ENCODE data around the gene TMEM232.

Gene TMEM232

GRCh38 chr5:110506378-110506777 lies 220.1 kb downstream of the TMEM232 start:
- H3K18ac ChIP-seq (ENCODE audit: low read length) = no peak overlapping the region
- H3K4ac ChIP-seq (ENCODE audit: low read length) = no peak overlapping the region
- no peak overlapping the region for H3K4me3 ChIP-seq (ENCODE audit: low read length in 2 of 2)

GRCh38 chr5:110496276-110496675 lies 230.2 kb downstream of the TMEM232 start:
- no CpG with 5 or more reads among the region's 4 CpGs for WGBS, 2 donors (ENCODE audit: extremely low coverage in 2 of 2, insufficient read length in 2 of 2, insufficient replicate concordance in 1 of 2)
- Histone ChIP-seq H3K4ac (ENCODE audit: low read length) (no peak overlapping the region), H3K23ac (ENCODE audit: low read depth, low read length, poor library complexity) (no peak overlapping the region), H4K8ac (ENCODE audit: low read depth, low read length) (no peak overlapping the region), H2BK120ac (ENCODE audit: low read depth, low read length) (no peak overlapping the region), H3K4me2 (ENCODE audit: insufficient read depth, low read length, poor library complexity, severe bottlenecking) (no peak overlapping the region), H3K27me3 (ENCODE audit: control insufficient read depth in 3 of 3, insufficient read depth in 3 of 3, low read depth in 1 of 3, low read length in 3 of 3) (no peaks in the 10 kb centered on the region), H2AFZ (ENCODE audit: low read length) (no peak overlapping the region), H3K36me3 (replicated peaks in 1 of 2; ENCODE audit: control insufficient read depth in 2 of 2, insufficient read depth in 2 of 2, low read length in 2 of 2) (no peaks in the 10 kb centered on the region), H3K14ac (ENCODE audit: low read length) (no peak overlapping the region), H3K4me3 (ENCODE audit: low read length in 2 of 2) (no peak overlapping the region), H3K27ac (replicated peaks; ENCODE audit: low read length) (no peak overlapping the region), H2BK15ac (ENCODE audit: low read length) (no peak overlapping the region), H2BK5ac (ENCODE audit: low read length) (no peak overlapping the region), H3K9ac (ENCODE audit: low read depth, low read length, poor library complexity) (no peak overlapping the region), H4K91ac (ENCODE audit: low read depth, low read length, poor library complexity) (no peak overlapping the region), H2BK12ac (ENCODE audit: low read length) (no peak overlapping the region), H3K79me1 (ENCODE audit: low read depth, low read length) (no peaks in the 10 kb centered on the region), H2AK5ac (ENCODE audit: low read depth, low read length) (no peak overlapping the region), H3K18ac (ENCODE audit: low read length) (no peak overlapping the region), H3K9me3 (replicated peaks in 1 of 2; ENCODE audit: control insufficient read depth in 2 of 2, insufficient read depth in 1 of 2, low read depth in 1 of 2, low read length in 2 of 2) (no peaks in the 10 kb centered on the region), H3K4me1 (ENCODE audit: control insufficient read depth in 2 of 2, insufficient read depth in 1 of 2, low read depth in 1 of 2, low read length in 2 of 2) (peaks cover 0 to 4% of the 10 kb centered on the region in 2 donors)
- DNase-seq (ENCODE audit: low spot score) = no peak

More at GRCh38 chr5:110506378-110506777, 220.1 kb downstream of the TMEM232 start:
- Histone ChIP-seq H3K9me3 (replicated peaks in 1 of 2; ENCODE audit: control insufficient read depth in 2 of 2, insufficient read depth in 1 of 2, low read depth in 1 of 2, low read length in 2 of 2) (no peaks in the 10 kb centered on the region), H2BK120ac (ENCODE audit: low read depth, low read length) (no peak overlapping the region), H3K36me3 (replicated peaks in 1 of 2; ENCODE audit: control insufficient read depth in 2 of 2, insufficient read depth in 2 of 2, low read length in 2 of 2) (no peaks in the 10 kb centered on the region), H3K4me1 (ENCODE audit: control insufficient read depth in 2 of 2, insufficient read depth in 1 of 2, low read depth in 1 of 2, low read length in 2 of 2) (peaks cover 0 to 1% of the 10 kb centered on the region in 2 donors), H3K23ac (ENCODE audit: low read depth, low read length, poor library complexity) (no peak overlapping the region), H2BK5ac (ENCODE audit: low read length) (no peak overlapping the region), H3K4me2 (ENCODE audit: insufficient read depth, low read length, poor library complexity, severe bottlenecking) (no peak overlapping the region), H3K27ac (replicated peaks; ENCODE audit: low read length) (no peak overlapping the region), H2AFZ (ENCODE audit: low read length) (no peak overlapping the region), H2BK15ac (ENCODE audit: low read length) (no peak overlapping the region), H3K27me3 (ENCODE audit: control insufficient read depth in 3 of 3, insufficient read depth in 3 of 3, low read depth in 1 of 3, low read length in 3 of 3) (no peaks in the 10 kb centered on the region), H4K91ac (ENCODE audit: low read depth, low read length, poor library complexity) (no peak overlapping the region), H2AK5ac (ENCODE audit: low read depth, low read length) (no peak overlapping the region), H3K9ac (ENCODE audit: low read depth, low read length, poor library complexity) (no peak overlapping the region), H3K14ac (ENCODE audit: low read length) (no peak overlapping the region), H2BK12ac (ENCODE audit: low read length) (no peak overlapping the region), H4K8ac (ENCODE audit: low read depth, low read length) (no peak overlapping the region), H3K79me1 (ENCODE audit: low read depth, low read length) (no peaks in the 10 kb centered on the region)
- DNase-seq (ENCODE audit: low spot score) = no peak

GRCh38 chr5:110492446-110492845 lies 234.0 kb downstream of the TMEM232 start:
- Histone ChIP-seq H2AK5ac (ENCODE audit: low read depth, low read length) (no peak overlapping the region), H3K4me2 (ENCODE audit: insufficient read depth, low read length, poor library complexity, severe bottlenecking) (no peak overlapping the region), H3K79me1 (ENCODE audit: low read depth, low read length) (no peaks in the 10 kb centered on the region), H3K18ac (ENCODE audit: low read length) (no peak overlapping the region), H2BK12ac (ENCODE audit: low read length) (no peak overlapping the region), H3K27ac (replicated peaks; ENCODE audit: low read length) (no peak overlapping the region), H2BK120ac (ENCODE audit: low read depth, low read length) (no peak overlapping the region), H4K8ac (ENCODE audit: low read depth, low read length) (no peak overlapping the region), H3K4ac (ENCODE audit: low read length) (no peak overlapping the region), H3K9ac (ENCODE audit: low read depth, low read length, poor library complexity) (no peak overlapping the region), H3K14ac (ENCODE audit: low read length) (no peak overlapping the region), H4K91ac (ENCODE audit: low read depth, low read length, poor library complexity) (no peak overlapping the region), H2AFZ (ENCODE audit: low read length) (no peak overlapping the region), H3K4me1 (ENCODE audit: control insufficient read depth in 2 of 2, insufficient read depth in 1 of 2, low read depth in 1 of 2, low read length in 2 of 2) (no peaks in the 10 kb centered on the region), H3K9me3 (replicated peaks in 1 of 2; ENCODE audit: control insufficient read depth in 2 of 2, insufficient read depth in 1 of 2, low read depth in 1 of 2, low read length in 2 of 2) (no peaks in the 10 kb centered on the region), H3K4me3 (ENCODE audit: low read length in 2 of 2) (no peak overlapping the region), H3K27me3 (ENCODE audit: control insufficient read depth in 3 of 3, insufficient read depth in 3 of 3, low read depth in 1 of 3, low read length in 3 of 3) (no peaks in the 10 kb centered on the region), H2BK15ac (ENCODE audit: low read length) (no peak overlapping the region), H3K23ac (ENCODE audit: low read depth, low read length, poor library complexity) (no peak overlapping the region), H3K36me3 (replicated peaks in 1 of 2; ENCODE audit: control insufficient read depth in 2 of 2, insufficient read depth in 2 of 2, low read length in 2 of 2) (no peaks in the 10 kb centered on the region), H2BK5ac (ENCODE audit: low read length) (no peak overlapping the region)
- no peak for DNase-seq (ENCODE audit: low spot score)

- H3K4me1 ChIP-seq (ENCODE audit: control insufficient read depth in 2 of 2, insufficient read depth in 1 of 2, low read depth in 1 of 2, low read length in 2 of 2) = no peaks in the 10 kb centered on the region
- DNase-seq (ENCODE audit: low spot score) = no peak
- no peak overlapping the region for H3K14ac ChIP-seq (ENCODE audit: low read length)
- no peak overlapping the region for H3K4me3 ChIP-seq (ENCODE audit: low read length in 2 of 2)
- no peak overlapping the region for H2BK12ac ChIP-seq (ENCODE audit: low read length)
- WGBS, 2 donors (ENCODE audit: extremely low coverage in 2 of 2, insufficient read length in 2 of 2, insufficient replicate concordance in 1 of 2) = no CpG with 5 or more reads among the region's 2 CpGs
- no peak overlapping the region for H2AK5ac ChIP-seq (ENCODE audit: low read depth, low read length)
- H4K91ac ChIP-seq (ENCODE audit: low read depth, low read length, poor library complexity) = no peak overlapping the region
- H2AFZ ChIP-seq (ENCODE audit: low read length) = no peak overlapping the region
- no peaks in the 10 kb centered on the region for H3K27me3 ChIP-seq (ENCODE audit: control insufficient read depth in 3 of 3, insufficient read depth in 3 of 3, low read depth in 1 of 3, low read length in 3 of 3)
- H3K9ac ChIP-seq (ENCODE audit: low read depth, low read length, poor library complexity) = no peak overlapping the region
- H2BK15ac ChIP-seq (ENCODE audit: low read length) = no peak overlapping the region
- H3K79me1 ChIP-seq (ENCODE audit: low read depth, low read length) = no peaks in the 10 kb centered on the region
- H3K4me2 ChIP-seq (ENCODE audit: insufficient read depth, low read length, poor library complexity, severe bottlenecking) = no peak overlapping the region
- H2BK120ac ChIP-seq (ENCODE audit: low read depth, low read length) = no peak overlapping the region
- no peaks in the 10 kb centered on the region for H3K9me3 ChIP-seq (replicated peaks in 1 of 2; ENCODE audit: control insufficient read depth in 2 of 2, insufficient read depth in 1 of 2, low read depth in 1 of 2, low read length in 2 of 2)
- no peak overlapping the region for H3K27ac ChIP-seq (replicated peaks; ENCODE audit: low read length)
- H3K23ac ChIP-seq (ENCODE audit: low read depth, low read length, poor library complexity) = no peak overlapping the region
- H2BK5ac ChIP-seq (ENCODE audit: low read length) = no peak overlapping the region
- no peak overlapping the region for H4K8ac ChIP-seq (ENCODE audit: low read depth, low read length)
- H3K4ac ChIP-seq (ENCODE audit: low read length) = no peak overlapping the region
- no peak overlapping the region for H3K18ac ChIP-seq (ENCODE audit: low read length)
- no peaks in the 10 kb centered on the region for H3K36me3 ChIP-seq (replicated peaks in 1 of 2; ENCODE audit: control insufficient read depth in 2 of 2, insufficient read depth in 2 of 2, low read length in 2 of 2)
Observed at GRCh38 chr5:110478895-110479294, 247.6 kb downstream of the TMEM232 start.
